Activated CD4-positive, alpha-beta T cell treated with anti-CD3 and anti-CD28 coated beads for 36 hours (primary cell): ENCODE measurements around the gene STX8. TPM values are rescaled to one million over a fixed set of nuclear protein-coding genes. Genes with fewer than 3 reads are reported as not detected.
"Not testable (repeated sequence)": the region's sequence is repeated elsewhere in the genome, so short reads cannot be mapped to it uniquely, and the experiment has no call there.

ENCODE experiments used
- ATAC-seq: fragments of 200-7000 bp; cut with Tn5 transposase; one replicate; pipeline ENCODE4 v1.10.0; 2021; ENCODE audit warnings: mild to moderate bottlenecking, moderate library complexity
- CTCF ChIA-PET: fragments of 350-600 bp; sonication (Branson Sonifier 250); formaldehyde crosslinking; loops from one replicate; lab custom pipeline; 2021; ENCODE audit warnings: antibody characterized with exemption; lab: Charles Lee
- POLR2A ChIA-PET: fragments of 350-600 bp; sonication (Branson Sonifier 250); formaldehyde crosslinking; loops from one replicate; lab custom pipeline; 2021; ENCODE audit warnings: antibody characterized with exemption, inconsistent platforms; lab: Charles Lee
- DNase-seq: peaks from one replicate; pipeline ENCODE4 v3.0.0-alpha.2; 2020
- H3K27ac Mint-ChIP-seq: one replicate; pipeline ENCODE4 v1.8.0; 2021; ENCODE audit warnings: mixed read lengths
- H3K27me3 Mint-ChIP-seq: one replicate; pipeline ENCODE4 v1.8.0; 2021; ENCODE audit warnings: mixed read lengths
- H3K36me3 Mint-ChIP-seq: one replicate; pipeline ENCODE4 v1.8.0; 2021; ENCODE audit warnings: low read depth, mixed read lengths
- H3K4me1 Mint-ChIP-seq: one replicate; pipeline ENCODE4 v1.8.0; 2021; ENCODE audit warnings: mixed read lengths
- H3K4me3 Mint-ChIP-seq: one replicate; pipeline ENCODE4 v1.8.0; 2021; ENCODE audit warnings: mild to moderate bottlenecking, moderate library complexity, mixed read lengths
- H3K9me3 Mint-ChIP-seq: one replicate; pipeline ENCODE4 v1.8.0; 2021; ENCODE audit warnings: low read depth, mixed read lengths
- intact Hi-C, 2 experiments: fragments of 100-400 bp; cut with DNase I in 1 of 2; cut with micrococcal nuclease in 1 of 2; formaldehyde crosslinking; loops; one replicate each; pipeline versions ENCODE4 v1.14.2 to v1.15.1; 2022 to 2024; cut with DNase I, micrococcal nuclease
- total RNA-seq, 2 experiments: library from RNA; stranded (reverse); gene quantifications; one replicate each; pipeline ENCODE4 v1.2.3, GENCODE V29; 2021

STX8 gene
- total RNA-seq, 2 experiments from 2014 or later = 65.7 to 87.7 TPM

DNA sequence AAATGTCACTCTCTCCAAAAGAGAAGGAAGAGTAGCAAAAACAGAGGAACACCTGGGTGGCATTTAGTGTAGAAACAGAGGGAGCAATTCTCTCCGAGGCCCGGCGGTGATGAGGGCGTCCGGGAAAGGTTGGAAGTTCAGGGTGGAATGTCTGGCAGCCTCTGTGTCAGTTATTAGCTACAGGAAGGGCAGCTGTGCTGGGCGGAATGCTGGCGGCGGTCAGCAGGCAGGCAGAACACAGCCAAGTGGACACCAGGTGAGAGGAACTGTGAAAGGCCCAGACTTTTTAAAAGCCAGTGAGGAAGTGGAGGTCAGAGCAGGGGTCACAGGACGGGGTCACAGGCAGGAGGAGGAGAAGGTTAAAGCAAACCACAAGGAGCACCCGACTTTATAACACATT is 316.2 kb downstream of the STX8 start:
- no peak overlapping the region for H3K4me3 Mint-ChIP-seq
- ATAC-seq (no peak), DNase-seq (no peak)
- intact Hi-C loops = no loop called here
- H3K9me3 Mint-ChIP-seq = peaks cover 6% of the 10 kb centered on the region
- ChIA-PET POLR2A (interaction anchor here (0.7 kb wide), 1 partner anchor 14 kb away, joined by 4 read pairs; no protein-coding TSS in a partner anchor), CTCF (no interaction called here)
- H3K27ac Mint-ChIP-seq = peak overlapping the region; percentile 32
- peaks cover 50% of the 10 kb centered on the region for H3K4me1 Mint-ChIP-seq
- no peaks in the 10 kb centered on the region for H3K27me3 Mint-ChIP-seq
- H3K36me3 Mint-ChIP-seq = peaks cover 4% of the 10 kb centered on the region

DNA sequence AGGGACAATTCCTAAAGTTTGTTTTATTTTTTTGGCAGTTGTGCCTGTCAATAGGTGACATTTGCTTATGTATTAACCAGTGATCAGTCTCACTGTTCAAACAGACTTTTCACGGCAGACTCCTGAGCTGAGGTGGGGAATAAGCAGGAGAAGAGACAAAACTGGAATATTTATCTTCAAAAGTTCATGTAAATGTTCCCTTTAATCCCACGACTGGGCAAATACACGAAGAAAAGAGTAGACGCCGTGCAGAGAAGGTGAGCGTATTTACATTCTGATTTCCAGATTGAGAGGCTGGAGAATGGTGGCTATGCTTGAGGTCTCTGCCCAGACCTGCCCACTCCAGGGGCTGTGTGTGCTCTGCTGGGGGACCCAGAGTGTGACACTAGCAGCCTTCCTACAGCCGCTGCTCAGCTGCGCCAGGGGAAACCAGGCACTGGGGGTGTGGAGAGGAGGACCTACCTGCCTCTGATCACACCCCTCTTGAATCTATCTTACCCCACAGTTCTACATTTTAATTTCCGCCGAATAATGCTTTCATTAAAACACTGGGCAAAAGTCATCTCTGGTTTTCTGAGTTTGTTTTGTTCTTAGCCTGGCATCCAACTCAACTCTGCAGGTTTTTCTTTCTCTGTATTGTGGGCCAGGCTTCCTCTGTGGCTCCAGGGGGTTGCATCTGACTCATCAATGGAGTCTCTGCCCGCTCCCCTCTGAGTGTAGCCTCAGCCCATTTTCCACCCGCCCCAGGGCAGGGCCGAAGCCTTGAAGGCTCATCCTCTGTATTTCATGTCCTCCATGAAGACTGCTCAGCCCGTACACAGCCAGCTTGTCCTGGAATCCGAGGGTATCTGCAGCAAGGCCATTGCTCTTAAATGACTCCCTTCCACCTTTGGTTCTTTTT is 317.3 kb downstream of the STX8 start:
- Mint-ChIP-seq H3K4me1 (peaks cover 58% of the 10 kb centered on the region), H3K27me3 (no peaks in the 10 kb centered on the region), H3K4me3 (no peak overlapping the region), H3K36me3 (no peaks in the 10 kb centered on the region), H3K27ac (peak overlapping the region; percentile 2), H3K9me3 (no peaks in the 10 kb centered on the region)
- ChIA-PET CTCF (interaction anchor here (0.5 to 0.6 kb wide), 2 partner anchors 32 to 254 kb away, joined by 3 read pairs; no protein-coding TSS in a partner anchor), POLR2A (interaction anchor here (0.6 to 0.7 kb wide), 2 partner anchors 15 to 999 kb away, joined by 4 to 7 read pairs; no protein-coding TSS in a partner anchor)
- intact Hi-C loops = no loop called here
- DNase-seq (no peak), ATAC-seq (peak; percentile 61)

DNA sequence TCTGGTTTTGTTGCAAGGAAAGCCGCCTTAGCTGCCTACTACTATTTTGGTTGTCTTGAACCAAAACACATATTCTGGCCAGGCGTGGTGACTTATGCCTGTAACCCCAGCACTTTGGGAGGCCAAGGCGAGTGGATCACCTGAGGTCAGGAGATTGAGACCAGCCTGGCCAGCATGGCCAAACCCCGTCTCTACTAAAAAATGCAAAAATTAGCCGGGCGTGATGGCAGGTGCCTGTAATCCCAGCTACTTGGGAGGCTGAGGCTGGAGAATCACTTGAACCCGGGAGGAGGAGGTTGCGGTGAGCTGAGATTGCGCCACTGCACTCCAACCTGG is 318.0 kb downstream of the STX8 start:
- DNase-seq, ATAC-seq, H3K4me3 Mint-ChIP-seq, intact Hi-C loops, H3K9me3 Mint-ChIP-seq, H3K27me3 Mint-ChIP-seq, H3K27ac Mint-ChIP-seq, H3K36me3 Mint-ChIP-seq: not testable (repeated sequence)
- H3K4me1 Mint-ChIP-seq = peaks cover 66% of the 10 kb centered on the region
- ChIA-PET POLR2A (interaction anchor here (0.9 kb wide), 1 partner anchor 16 kb away, joined by 4 read pairs; no protein-coding TSS in a partner anchor), CTCF (interaction anchor here (0.6 to 1.5 kb wide), 3 partner anchors 16 to 35 kb away, joined by 3 to 6 read pairs (median 3); no protein-coding TSS in a partner anchor)

DNA sequence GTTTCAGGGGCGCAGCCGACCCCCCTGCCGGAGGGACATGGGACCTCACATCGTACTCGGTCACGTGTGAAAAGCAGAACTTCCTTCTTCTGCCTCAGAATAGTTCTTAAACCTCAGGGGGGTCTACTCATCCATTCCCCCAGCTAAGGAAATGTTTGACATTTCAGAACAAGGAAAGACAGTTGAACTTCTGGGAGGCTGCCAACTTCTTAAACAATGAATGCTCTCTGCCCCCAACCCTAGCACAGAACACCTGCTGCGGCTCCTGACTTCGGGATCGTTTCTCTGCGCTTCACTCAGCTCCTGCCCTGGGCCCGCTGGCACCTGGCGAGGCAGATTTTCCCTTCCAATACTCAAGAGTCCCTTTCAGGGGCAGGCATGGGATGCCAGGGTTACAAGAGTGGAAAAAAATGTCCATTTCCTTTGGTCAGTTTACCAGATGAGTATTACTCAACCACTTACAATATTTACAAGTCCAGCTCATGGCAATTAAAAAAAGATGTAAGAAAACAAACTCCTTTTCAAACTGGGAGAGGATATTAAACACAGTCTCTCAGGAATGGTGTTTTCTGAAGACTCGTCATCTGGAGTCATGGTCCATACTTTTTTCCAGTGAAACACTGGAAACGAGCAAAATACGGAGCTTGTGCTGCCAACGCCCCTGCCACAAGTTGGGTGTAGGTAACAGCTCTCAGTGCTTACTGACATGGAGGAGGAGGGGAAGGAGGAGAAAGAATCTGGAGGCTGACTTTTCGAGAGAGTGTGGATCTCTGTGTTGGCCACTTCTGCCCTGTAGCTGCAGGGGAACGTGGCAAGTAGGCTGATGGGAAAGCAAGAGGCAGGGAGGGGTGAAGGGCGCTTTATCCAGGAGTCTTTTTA is 318.6 kb downstream of the STX8 start:
- no peaks in the 10 kb centered on the region for H3K9me3 Mint-ChIP-seq
- intact Hi-C loops = no loop called here
- H3K27ac Mint-ChIP-seq = no peak overlapping the region
- CTCF ChIA-PET = interaction anchor here (0.7 to 1.5 kb wide), 3 partner anchors 10 to 36 kb away, joined by 3 to 6 read pairs (median 3); no protein-coding TSS in a partner anchor
- H3K4me1 Mint-ChIP-seq = peaks cover 67% of the 10 kb centered on the region
- H3K4me3 Mint-ChIP-seq = no peak overlapping the region
- POLR2A ChIA-PET = interaction anchor here (0.9 kb wide), 1 partner anchor 17 kb away, joined by 4 read pairs; no protein-coding TSS in a partner anchor
- H3K36me3 Mint-ChIP-seq = no peaks in the 10 kb centered on the region
- DNase-seq = no peak
- ATAC-seq = no peak
- H3K27me3 Mint-ChIP-seq = no peaks in the 10 kb centered on the region

DNA sequence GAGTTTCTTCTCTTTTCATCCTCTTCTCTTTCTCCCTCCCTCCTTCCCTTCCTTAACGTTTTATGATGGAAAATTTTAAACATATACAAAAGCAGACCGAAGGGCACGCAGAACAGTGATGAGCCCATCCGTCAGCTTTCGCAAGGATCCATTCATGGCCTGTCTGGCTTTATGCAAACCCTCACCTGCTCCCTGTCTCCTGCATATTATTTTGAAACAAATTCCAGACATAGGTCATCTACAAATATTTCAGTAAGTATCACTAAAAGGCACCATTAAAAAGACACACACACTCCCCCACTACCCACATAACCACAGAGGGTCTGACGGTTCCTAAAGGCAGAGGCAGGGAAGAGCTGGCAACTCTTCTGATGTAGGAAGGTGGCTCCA is 319.3 kb downstream of the STX8 start:
- POLR2A ChIA-PET = no interaction called here
- Mint-ChIP-seq H3K27ac (peak overlapping the region; percentile 10), H3K36me3 (no peaks in the 10 kb centered on the region), H3K4me3 (no peak overlapping the region), H3K27me3 (no peaks in the 10 kb centered on the region), H3K9me3 (no peaks in the 10 kb centered on the region), H3K4me1 (peaks cover 64% of the 10 kb centered on the region)
- DNase-seq = no peak
- ATAC-seq = no peak
- intact Hi-C loops = no loop called here
- CTCF ChIA-PET = interaction anchor here (1.4 to 1.5 kb wide), 2 partner anchors 17 to 36 kb away, joined by 3 to 6 read pairs; no protein-coding TSS in a partner anchor

DNA sequence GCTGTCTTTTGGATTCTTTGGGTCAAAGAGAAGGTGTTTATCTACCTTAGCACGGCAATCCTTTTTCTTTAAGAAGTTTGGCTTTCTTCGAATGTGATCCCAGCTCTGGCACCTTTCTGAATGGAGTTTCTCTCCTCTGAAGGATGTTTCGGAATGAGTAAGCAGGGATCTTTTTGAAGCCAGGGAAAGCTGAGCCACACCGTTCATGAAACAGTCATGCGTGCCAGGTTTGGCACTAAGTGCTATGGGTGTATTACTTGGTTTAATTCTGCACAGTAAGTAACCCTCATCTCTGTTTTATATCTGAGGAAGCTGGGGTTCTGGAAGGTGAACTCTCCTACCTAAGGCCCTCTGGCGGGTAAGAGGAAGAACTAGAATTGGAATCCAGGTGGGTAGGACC is 319.8 kb downstream of the STX8 start:
- DNase-seq (no peak), ATAC-seq (no peak)
- CTCF ChIA-PET = interaction anchor here (1.2 kb wide), 1 partner anchor 34 kb away, joined by 3 read pairs; no protein-coding TSS in a partner anchor
- Mint-ChIP-seq H3K27me3 (no peaks in the 10 kb centered on the region), H3K4me3 (no peak overlapping the region), H3K36me3 (no peaks in the 10 kb centered on the region), H3K4me1 (peaks cover 64% of the 10 kb centered on the region), H3K9me3 (no peaks in the 10 kb centered on the region), H3K27ac (no peak overlapping the region)
- intact Hi-C loops = no loop called here
- POLR2A ChIA-PET = no interaction called here

DNA sequence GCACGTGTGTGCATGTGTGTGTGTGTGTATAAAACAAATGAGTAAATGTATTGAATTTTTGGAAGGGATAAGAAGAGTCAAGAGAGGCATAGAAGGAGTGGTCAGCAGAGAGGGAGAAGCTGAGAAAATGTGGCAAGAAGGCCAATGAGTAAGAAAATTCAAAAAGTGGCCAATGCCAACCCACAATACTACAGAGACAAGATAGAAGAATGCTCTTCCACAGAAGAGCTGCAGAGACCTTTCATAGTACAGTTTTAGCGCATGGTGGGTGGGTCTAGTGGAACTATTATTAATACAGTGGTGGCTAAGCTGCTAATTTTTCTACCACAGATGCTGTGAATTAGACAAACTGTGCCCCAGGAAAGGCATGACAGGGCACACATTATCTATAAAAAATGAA is 320.8 kb downstream of the STX8 start:
- H3K9me3 Mint-ChIP-seq = no peaks in the 10 kb centered on the region
- ATAC-seq = no peak
- H3K27me3 Mint-ChIP-seq = no peaks in the 10 kb centered on the region
- no peak overlapping the region for H3K27ac Mint-ChIP-seq
- no peaks in the 10 kb centered on the region for H3K36me3 Mint-ChIP-seq
- peaks cover 62% of the 10 kb centered on the region for H3K4me1 Mint-ChIP-seq
- intact Hi-C loops = no loop called here
- ChIA-PET POLR2A (no interaction called here), CTCF (interaction anchor here (0.6 to 1.2 kb wide), 2 partner anchors 35 to 976 kb away, joined by 3 to 6 read pairs; no protein-coding TSS in a partner anchor)
- no peak for DNase-seq
- no peak overlapping the region for H3K4me3 Mint-ChIP-seq

DNA sequence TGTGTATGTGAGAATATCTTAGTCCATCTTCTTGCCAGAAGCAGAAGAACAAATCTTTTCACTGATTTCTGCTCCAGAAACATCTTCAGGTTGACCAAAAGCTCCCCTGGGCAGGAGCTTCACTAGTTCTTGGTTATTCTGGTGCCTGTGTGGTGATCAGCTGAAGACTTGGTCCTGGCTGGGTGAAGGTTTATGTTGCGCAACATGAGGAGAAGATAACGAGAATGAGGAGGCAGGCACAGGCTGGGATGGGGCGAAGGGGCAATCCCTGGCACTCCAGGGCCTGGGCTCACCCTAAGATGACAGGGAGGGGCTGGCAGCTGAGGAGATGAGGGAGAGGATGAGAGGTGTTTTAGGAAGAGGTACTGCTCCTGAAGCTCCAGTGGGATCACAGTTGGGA is 322.3 kb downstream of the STX8 start:
- Mint-ChIP-seq H3K36me3 (no peaks in the 10 kb centered on the region), H3K27me3 (no peaks in the 10 kb centered on the region), H3K9me3 (no peaks in the 10 kb centered on the region), H3K27ac (peak overlapping the region; percentile 86), H3K4me3 (no peak overlapping the region), H3K4me1 (peaks cover 55% of the 10 kb centered on the region)
- DNase-seq = no peak
- CTCF ChIA-PET = interaction anchor here (0.9 to 1.5 kb wide), 4 partner anchors 13 to 258 kb away, joined by 3 to 4 read pairs (median 3); no protein-coding TSS in a partner anchor
- POLR2A ChIA-PET = interaction anchor here (1.2 to 1.3 kb wide), 3 partner anchors 13 to 37 kb away, joined by 4 to 9 read pairs (median 8); no protein-coding TSS in a partner anchor
- intact Hi-C loops = loop anchor here (1.0 to 2.0 kb wide), 2 partner anchors 8 to 21 kb away; no protein-coding TSS in a partner anchor
- ATAC-seq = no peak

DNA sequence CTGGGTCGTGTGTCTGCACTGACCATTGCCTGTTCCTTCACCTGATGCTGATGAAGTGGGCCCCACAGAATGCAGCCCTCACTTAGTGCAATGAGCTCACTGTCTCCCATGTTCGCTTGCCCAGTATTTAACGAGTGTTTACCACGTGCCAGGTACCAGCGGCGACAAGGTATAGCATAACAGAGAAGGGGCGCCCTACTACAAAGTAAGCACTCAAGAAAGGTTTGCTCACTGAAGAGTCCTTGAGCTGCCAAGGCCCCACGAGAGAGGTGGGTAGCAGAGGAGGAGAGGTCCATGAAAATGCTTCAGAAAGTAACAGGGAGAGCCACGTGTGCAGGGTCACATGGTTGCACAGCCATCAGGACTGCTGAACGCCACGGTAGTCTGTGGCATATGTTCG is 324.3 kb downstream of the STX8 start:
- H3K9me3 Mint-ChIP-seq = no peaks in the 10 kb centered on the region
- CTCF ChIA-PET = interaction anchor here (1.5 kb wide), 1 partner anchor 38 kb away, joined by 5 read pairs; no protein-coding TSS in a partner anchor
- no peaks in the 10 kb centered on the region for H3K36me3 Mint-ChIP-seq
- peaks cover 42% of the 10 kb centered on the region for H3K4me1 Mint-ChIP-seq
- no peak overlapping the region for H3K4me3 Mint-ChIP-seq
- ATAC-seq (no peak), DNase-seq (no peak)
- no peaks in the 10 kb centered on the region for H3K27me3 Mint-ChIP-seq
- peak overlapping the region; percentile 56 for H3K27ac Mint-ChIP-seq
- POLR2A ChIA-PET = no interaction called here
- intact Hi-C loops = no loop called here

DNA sequence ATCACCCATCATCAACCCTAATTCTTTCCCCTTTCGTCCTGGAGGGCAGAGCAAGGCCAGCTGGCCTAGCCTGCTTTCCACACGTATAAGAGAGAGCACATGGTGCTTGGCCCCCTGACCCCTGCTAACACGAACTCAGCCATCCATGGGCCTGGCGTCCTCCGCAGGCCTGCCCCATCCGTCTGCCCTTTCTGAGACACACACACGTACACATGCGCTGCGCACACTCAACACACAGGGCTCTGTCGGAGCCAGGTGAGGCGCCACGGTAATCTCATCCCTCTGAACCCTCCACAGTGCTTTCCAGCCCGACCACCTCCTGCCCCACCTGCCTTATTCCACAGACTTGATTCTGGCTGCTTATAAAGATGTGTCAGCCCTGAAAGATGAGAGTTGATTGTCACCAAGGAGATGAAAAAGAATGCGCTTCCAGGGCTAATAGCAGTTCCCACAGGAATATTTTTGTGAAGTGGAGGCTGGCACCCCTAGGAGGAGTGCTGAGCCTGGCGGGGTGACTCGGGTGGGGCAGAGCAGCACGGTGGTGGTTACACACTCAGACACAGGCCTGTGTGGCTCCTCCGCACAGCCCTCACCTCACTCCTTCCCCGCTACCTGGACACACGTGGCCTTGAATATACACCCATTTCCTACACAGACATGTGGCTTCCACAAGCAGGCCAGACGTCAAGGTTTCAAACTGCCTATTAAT is 326.2 kb downstream of the STX8 start:
- ChIA-PET CTCF (no interaction called here), POLR2A (no interaction called here)
- Mint-ChIP-seq H3K27ac (peak overlapping the region; percentile 16), H3K27me3 (no peaks in the 10 kb centered on the region), H3K9me3 (no peaks in the 10 kb centered on the region), H3K4me3 (no peak overlapping the region), H3K36me3 (no peaks in the 10 kb centered on the region), H3K4me1 (peaks cover 30% of the 10 kb centered on the region)
- ATAC-seq (no peak), DNase-seq (no peak)
- intact Hi-C loops = no loop called here
